Neural cell (in vitro differentiated cells): ENCODE results near the gene OR13H1.
"Not testable (repeated sequence)": the region's sequence is repeated elsewhere in the genome, so short reads cannot be mapped to it uniquely, and the experiment has no call there.

ENCODE experiments used
- CTCF ChIP-seq: fragments of 450-650 bp; IDR thresholded peaks from 2 replicates; pipeline ENCODE4 v1.5.1; 2014; ENCODE audit warnings: antibody characterized with exemption, mild to moderate bottlenecking, moderate library complexity; ENCODE audit not compliant: poor library complexity, severe bottlenecking
- EP300 ChIP-seq: fragments of 450-650 bp; conservative IDR thresholded peaks from 2 replicates; pipeline ENCODE4 v1.6.1; 2014; ENCODE audit warnings: antibody characterized with exemption, mild to moderate bottlenecking, moderate library complexity; ENCODE audit not compliant: poor library complexity, severe bottlenecking
- TF ChIP-seq, protein P1 (sequence below): IDR thresholded peaks from 2 replicates; pipeline ENCODE4 v1.6.1; 2012; ENCODE audit warnings: borderline replicate concordance

DNA sequence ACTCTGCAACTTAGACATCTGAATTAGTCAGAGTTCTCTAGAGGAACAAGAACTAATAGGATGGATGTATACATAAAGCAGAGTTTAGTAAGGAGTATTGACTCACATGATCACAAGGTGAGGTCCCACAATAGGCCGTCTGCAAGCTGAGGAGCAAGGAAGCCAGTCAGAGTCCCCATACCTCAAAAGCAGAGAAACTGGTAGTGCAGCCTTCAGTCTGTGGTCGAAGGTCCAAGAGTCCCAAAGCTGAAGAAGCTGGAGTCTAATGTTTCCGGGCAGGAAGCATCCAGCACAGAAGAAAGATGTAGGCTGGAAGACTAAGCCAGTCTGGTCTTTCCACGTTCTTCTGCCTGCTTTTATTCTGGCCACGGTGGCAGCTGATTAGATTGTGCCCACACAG lies 42.3 kb upstream of the OR13H1 start:
- not testable (repeated sequence) for TF ChIP-seq CTCF, EP300
- TF ChIP-seq, protein P1, sequence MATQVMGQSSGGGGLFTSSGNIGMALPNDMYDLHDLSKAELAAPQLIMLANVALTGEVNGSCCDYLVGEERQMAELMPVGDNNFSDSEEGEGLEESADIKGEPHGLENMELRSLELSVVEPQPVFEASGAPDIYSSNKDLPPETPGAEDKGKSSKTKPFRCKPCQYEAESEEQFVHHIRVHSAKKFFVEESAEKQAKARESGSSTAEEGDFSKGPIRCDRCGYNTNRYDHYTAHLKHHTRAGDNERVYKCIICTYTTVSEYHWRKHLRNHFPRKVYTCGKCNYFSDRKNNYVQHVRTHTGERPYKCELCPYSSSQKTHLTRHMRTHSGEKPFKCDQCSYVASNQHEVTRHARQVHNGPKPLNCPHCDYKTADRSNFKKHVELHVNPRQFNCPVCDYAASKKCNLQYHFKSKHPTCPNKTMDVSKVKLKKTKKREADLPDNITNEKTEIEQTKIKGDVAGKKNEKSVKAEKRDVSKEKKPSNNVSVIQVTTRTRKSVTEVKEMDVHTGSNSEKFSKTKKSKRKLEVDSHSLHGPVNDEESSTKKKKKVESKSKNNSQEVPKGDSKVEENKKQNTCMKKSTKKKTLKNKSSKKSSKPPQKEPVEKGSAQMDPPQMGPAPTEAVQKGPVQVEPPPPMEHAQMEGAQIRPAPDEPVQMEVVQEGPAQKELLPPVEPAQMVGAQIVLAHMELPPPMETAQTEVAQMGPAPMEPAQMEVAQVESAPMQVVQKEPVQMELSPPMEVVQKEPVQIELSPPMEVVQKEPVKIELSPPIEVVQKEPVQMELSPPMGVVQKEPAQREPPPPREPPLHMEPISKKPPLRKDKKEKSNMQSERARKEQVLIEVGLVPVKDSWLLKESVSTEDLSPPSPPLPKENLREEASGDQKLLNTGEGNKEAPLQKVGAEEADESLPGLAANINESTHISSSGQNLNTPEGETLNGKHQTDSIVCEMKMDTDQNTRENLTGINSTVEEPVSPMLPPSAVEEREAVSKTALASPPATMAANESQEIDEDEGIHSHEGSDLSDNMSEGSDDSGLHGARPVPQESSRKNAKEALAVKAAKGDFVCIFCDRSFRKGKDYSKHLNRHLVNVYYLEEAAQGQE = not testable (repeated sequence)
